Measurements from ENCODE around the gene CACNA1S.

CACNA1S gene

GRCh38 chr1:201136355-201137023, 24.3 kb upstream of the CACNA1S start:
- DNase-seq (ENCODE audit: low read depth) = peak; percentile 55
- TF ChIP-seq CTCF (conservative IDR thresholded peaks at IDR 0.05; ENCODE audit: low read depth, low read length) = no peak
- H3K4me3 ChIP-seq (ENCODE audit: low read length) = no peak overlapping the region

GRCh38 chr1:201134405-201134804, 22.2 kb upstream of the CACNA1S start:
- H3K4me3 ChIP-seq (ENCODE audit: low read length) = no peak overlapping the region
- no peak for TF ChIP-seq CTCF (conservative IDR thresholded peaks at IDR 0.05; ENCODE audit: low read depth, low read length)
- DNase-seq (ENCODE audit: low read depth) = no peak

GRCh38 chr1:201131398-201131797, 19.2 kb upstream of the CACNA1S start:
- H3K4me3 ChIP-seq (ENCODE audit: low read length) = no peak overlapping the region
- no peak for DNase-seq (ENCODE audit: low read depth)
- TF ChIP-seq CTCF (conservative IDR thresholded peaks at IDR 0.05; ENCODE audit: low read depth, low read length) = no peak

- no peak for TF ChIP-seq CTCF (conservative IDR thresholded peaks at IDR 0.05; ENCODE audit: low read depth, low read length)
- no peak for DNase-seq (ENCODE audit: low read depth)
- no peak overlapping the region for H3K4me3 ChIP-seq (ENCODE audit: low read length)
Measured at GRCh38 chr1:201128962-201129361, 16.7 kb upstream of the CACNA1S start.

- no peak for TF ChIP-seq CTCF (conservative IDR thresholded peaks at IDR 0.05; ENCODE audit: low read depth, low read length)
- no peak for DNase-seq (ENCODE audit: low read depth)
Measured at GRCh38 chr1:201128476-201128875, 16.2 kb upstream of the CACNA1S start.

GRCh38 chr1:201127755-201128455, 15.7 kb upstream of the CACNA1S start:
- DNase-seq (ENCODE audit: low read depth) = no peak
- no peak overlapping the region for H3K4me3 ChIP-seq (ENCODE audit: low read length)
- TF ChIP-seq CTCF (conservative IDR thresholded peaks at IDR 0.05; ENCODE audit: low read depth, low read length) = no peak

More at GRCh38 chr1:201128476-201128875, 16.2 kb upstream of the CACNA1S start:
- no peak overlapping the region for H3K4me3 ChIP-seq (ENCODE audit: low read length)
